H1 (cell line): ENCODE results near the gene MICU1. TPM values are rescaled to one million over a fixed set of nuclear protein-coding genes. Genes with fewer than 3 reads are reported as not detected.
A peak's percentile ranks its signal among the peaks of the same experiment; 100 is the strongest.

Source experiments
- CTCF ChIA-PET: fragments of 300-600 bp; sonication (Branson Sonifier 250); formaldehyde crosslinking; loops from one replicate; lab custom pipeline; 2021; ENCODE audit not compliant: partially characterized antibody; lab: Charles Lee
- POLR2A ChIA-PET: fragments of 300-600 bp; sonication (Branson Sonifier 250); formaldehyde crosslinking; loops from one replicate; lab custom pipeline; 2021; ENCODE audit warnings: inconsistent platforms; ENCODE audit not compliant: partially characterized antibody; lab: Charles Lee
- DNase-seq, 2 experiments: peaks; one replicate each; pipeline versions ENCODE4 v3.0.0 to v3.0.0-alpha.2; 2010 to 2022; ENCODE audit warnings: low spot score in 2 of 2, low read depth in 1 of 2, mixed read lengths in 1 of 2
- FAIRE-seq: peaks from 2 replicates; lab custom pipeline; 2011; peaks lifted over from hg19 to GRCh38; lab: Jason Lieb, UNC
- H2AFZ ChIP-seq: 2 replicates; pipeline ENCODE4 v1.8.1; 2012; ENCODE audit warnings: low read length, inconsistent platforms
- H2AK5ac ChIP-seq: 2 replicates; pipeline ENCODE4 v1.6.1; 2013; ENCODE audit warnings: low read depth, low read length
- H2BK120ac ChIP-seq: replicated peaks from 2 replicates; pipeline ENCODE3; 2013; ENCODE audit warnings: low read depth, low read length, inconsistent platforms
- H2BK12ac ChIP-seq: 2 replicates; pipeline ENCODE4 v1.6.1; 2013; ENCODE audit warnings: low read depth, low read length
- H2BK15ac ChIP-seq: 2 replicates; pipeline ENCODE4 v1.6.1; 2013; ENCODE audit warnings: low read length
- H2BK20ac ChIP-seq: 2 replicates; pipeline ENCODE4 v1.6.1; 2013; ENCODE audit warnings: low read length
- H2BK5ac ChIP-seq: 2 replicates; pipeline ENCODE4 v1.6.1; 2013; ENCODE audit warnings: low read depth, low read length
- H3K14ac ChIP-seq: 2 replicates; pipeline ENCODE4 v1.6.1; 2013; ENCODE audit warnings: inconsistent platforms; ENCODE audit not compliant: insufficient read length
- H3K18ac ChIP-seq: 2 replicates; pipeline ENCODE4 v1.6.1; 2013; ENCODE audit warnings: low read length; ENCODE audit errors: extremely low read depth
- H3K23ac ChIP-seq: 2 replicates; pipeline ENCODE4 v1.6.1; 2013; ENCODE audit warnings: inconsistent platforms; ENCODE audit not compliant: insufficient read length
- H3K23me2 ChIP-seq: 2 replicates; pipeline ENCODE4 v1.6.1; 2013; ENCODE audit warnings: low read depth, low read length
- H3K27ac ChIP-seq: 2 replicates; pipeline ENCODE4 v1.6.1; 2011; ENCODE audit warnings: low read depth, low read length, inconsistent platforms
- H3K27me3 ChIP-seq, 4 experiments: replicated peaks in 1 of 4; 1 replicate in 1 of 4; 2 replicates in 3 of 4; pipeline versions ENCODE4 v1.6.1 to v1.8.1; 2011 to 2013; ENCODE audit warnings: low read length in 3 of 4, mild to moderate bottlenecking in 3 of 4, inconsistent platforms in 2 of 4, mixed read lengths in 2 of 4, moderate library complexity in 1 of 4; ENCODE audit not compliant: control insufficient read depth in 3 of 4, insufficient read depth in 3 of 4; ENCODE audit errors: extremely low read depth in 1 of 4
- H3K36me3 ChIP-seq, 4 experiments: 2 replicates each; pipeline versions ENCODE4 v1.6.1 to v1.8.1; 2011 to 2013; ENCODE audit warnings: mild to moderate bottlenecking in 4 of 4, low read length in 3 of 4, moderate library complexity in 2 of 4, control low read depth in 1 of 4, inconsistent platforms in 1 of 4; ENCODE audit not compliant: insufficient read depth in 4 of 4, control insufficient read depth in 2 of 4
- H3K4ac ChIP-seq: replicated peaks from 2 replicates; pipeline ENCODE3; 2013; ENCODE audit warnings: low read length, low read depth, mixed read lengths, inconsistent platforms; ENCODE audit not compliant: insufficient read length
- H3K4me1 ChIP-seq, 4 experiments: replicated peaks in 1 of 4; 1 replicate in 1 of 4; 2 replicates in 3 of 4; pipeline versions ENCODE4 v1.6.1 to v1.8.1; 2011 to 2013; ENCODE audit warnings: low read length in 3 of 4, inconsistent platforms in 2 of 4, mixed read lengths in 1 of 4; ENCODE audit not compliant: insufficient read depth in 4 of 4, control insufficient read depth in 3 of 4
- H3K4me2 ChIP-seq, 2 experiments: 2 replicates each; pipeline versions ENCODE4 v1.6.1 to v1.8.1; 2011 to 2013; ENCODE audit warnings: low read depth in 2 of 2, low read length in 2 of 2, control low read depth in 1 of 2, inconsistent platforms in 1 of 2, mild to moderate bottlenecking in 1 of 2; ENCODE audit not compliant: insufficient read depth in 1 of 2
- H3K4me3 ChIP-seq, 4 experiments: fragments of 200-600, 300-600 bp in 1 of 4; sonication (generic), shearing (Covaris generic), sonication (Bioruptor Twin) in 1 of 4; 2 replicates each; pipeline versions ENCODE4 v1.5.1 to v1.8.1; 2011 to 2016; ENCODE audit warnings: low read length in 4 of 4, low read depth in 3 of 4, control low read depth in 2 of 4, inconsistent platforms in 2 of 4, mild to moderate bottlenecking in 2 of 4, mixed read lengths in 1 of 4, moderate library complexity in 1 of 4; ENCODE audit not compliant: insufficient read depth in 2 of 4; ENCODE audit errors: extremely low read depth in 1 of 4
- H3K56ac ChIP-seq: replicated peaks from 2 replicates; pipeline ENCODE3; 2013; ENCODE audit warnings: low read depth, mild to moderate bottlenecking, mixed read lengths, low read length, inconsistent platforms; ENCODE audit not compliant: insufficient read length
- H3K79me1 ChIP-seq: 2 replicates; pipeline ENCODE4 v1.6.1; 2013; ENCODE audit warnings: low read depth, low read length, control low read depth
- H3K79me2 ChIP-seq, 2 experiments: 2 replicates each; pipeline versions ENCODE4 v1.6.1 to v1.8.1; 2012 to 2013; ENCODE audit warnings: low read length in 2 of 2, mild to moderate bottlenecking in 2 of 2, inconsistent platforms in 1 of 2; ENCODE audit not compliant: insufficient read depth in 2 of 2, control insufficient read depth in 1 of 2
- H3K9ac ChIP-seq, 4 experiments: replicated peaks in 1 of 4; 1 replicate in 1 of 4; 2 replicates in 3 of 4; pipeline versions ENCODE4 v1.6.1 to v1.8.1; 2011 to 2013; ENCODE audit warnings: low read depth in 3 of 4, low read length in 3 of 4, control low read depth in 2 of 4, mild to moderate bottlenecking in 2 of 4, moderate library complexity in 2 of 4, inconsistent platforms in 1 of 4; ENCODE audit errors: extremely low read depth in 1 of 4
- H3K9me3 ChIP-seq, 2 experiments: 2 replicates each; pipeline versions ENCODE4 v1.6.1 to v1.8.1; 2012 to 2013; ENCODE audit warnings: mild to moderate bottlenecking in 2 of 2, moderate library complexity in 2 of 2, control low read depth in 1 of 2, inconsistent platforms in 1 of 2, low read depth in 1 of 2, low read length in 1 of 2, mixed read lengths in 1 of 2; ENCODE audit not compliant: insufficient read depth in 2 of 2
- H4K20me1 ChIP-seq, 2 experiments: replicated peaks in 1 of 2; 2 replicates each; pipeline versions ENCODE3 to v1.8.1; 2011 to 2013; ENCODE audit warnings: inconsistent platforms in 2 of 2, low read length in 2 of 2, mild to moderate bottlenecking in 1 of 2; ENCODE audit not compliant: insufficient read depth in 2 of 2, control insufficient read depth in 1 of 2
- H4K5ac ChIP-seq: 2 replicates; pipeline ENCODE4 v1.6.1; 2013; ENCODE audit warnings: low read length, low read depth, mixed read lengths, inconsistent platforms; ENCODE audit not compliant: insufficient read length
- H4K8ac ChIP-seq: 2 replicates; pipeline ENCODE4 v1.8.0; 2013; ENCODE audit warnings: mild to moderate bottlenecking, moderate library complexity, low read length, inconsistent platforms; ENCODE audit not compliant: insufficient read depth; ENCODE audit errors: extremely low read depth
- H4K91ac ChIP-seq: replicated peaks from 2 replicates; pipeline ENCODE3; 2013; ENCODE audit warnings: low read length, mixed read lengths, inconsistent platforms; ENCODE audit not compliant: insufficient read length
- BCL11A ChIP-seq, 2 experiments: IDR thresholded peaks; one replicate each; pipeline ENCODE4 v1.6.1; 2011; ENCODE audit warnings: low read depth in 2 of 2, low read length in 2 of 2, mild to moderate bottlenecking in 2 of 2
- CHD2 ChIP-seq: IDR thresholded peaks from 2 replicates; pipeline ENCODE4 v1.6.1; 2012; ENCODE audit warnings: low read length, improper control_type of control experiment
- CREB1 ChIP-seq: IDR thresholded peaks from 2 replicates; pipeline ENCODE4 v1.6.1; 2012; ENCODE audit warnings: inconsistent platforms
- CTBP2 ChIP-seq: IDR thresholded peaks from 2 replicates; pipeline ENCODE4 v1.7.0; 2011; ENCODE audit warnings: borderline replicate concordance, mild to moderate bottlenecking, moderate library complexity, mixed read lengths, low read length; ENCODE audit not compliant: insufficient read depth, insufficient read length
- EGR1 ChIP-seq: IDR thresholded peaks from 2 replicates; pipeline ENCODE4 v1.6.1; 2011; ENCODE audit warnings: low read depth, low read length, borderline replicate concordance
- HDAC6 ChIP-seq: IDR thresholded peaks from one replicate; pipeline ENCODE4 v1.7.1; 2012; ENCODE audit warnings: low read depth, mild to moderate bottlenecking, inconsistent platforms, low read length, moderate library complexity
- RBBP5 ChIP-seq: IDR thresholded peaks from 2 replicates; pipeline ENCODE4 v1.7.1; 2012; ENCODE audit warnings: low read depth, mild to moderate bottlenecking, inconsistent platforms, low read length, moderate library complexity, borderline replicate concordance
- RXRA ChIP-seq: IDR thresholded peaks from 2 replicates; pipeline ENCODE4 v1.6.1; 2011; ENCODE audit warnings: low read depth, mild to moderate bottlenecking, low read length, moderate library complexity; ENCODE audit not compliant: insufficient read depth
- SAP30 ChIP-seq: fragments of 300-600 bp; sonication (generic); IDR thresholded peaks from 2 replicates; pipeline ENCODE4 v1.7.1; 2012; ENCODE audit warnings: low read length, moderate library complexity, mild to moderate bottlenecking, inconsistent platforms; ENCODE audit not compliant: insufficient read depth, insufficient replicate concordance
- SUZ12 ChIP-seq: fragments of 200-600 bp; sonication (generic); IDR thresholded peaks from 2 replicates; pipeline ENCODE4 v1.6.1; 2012; ENCODE audit warnings: mild to moderate bottlenecking, inconsistent platforms, low read length, moderate library complexity, mixed read lengths
- TAF1 ChIP-seq: IDR thresholded peaks from 2 replicates; pipeline ENCODE4 v1.6.1; 2011; ENCODE audit warnings: mild to moderate bottlenecking, low read depth, low read length
- TAF7 ChIP-seq: optimal IDR thresholded peaks from 2 replicates; pipeline ENCODE3; 2011; ENCODE audit warnings: low read depth, mild to moderate bottlenecking, inconsistent platforms, low read length, moderate library complexity, borderline replicate concordance
- TEAD4 ChIP-seq: IDR thresholded peaks from 2 replicates; pipeline ENCODE4 v1.6.1; 2012; ENCODE audit warnings: low read depth, low read length, inconsistent platforms, mixed read lengths
- USF2 ChIP-seq: IDR thresholded peaks from 2 replicates; pipeline ENCODE4 v1.6.1; 2011; ENCODE audit warnings: low read length, improper control_type of control experiment
- WGBS, 2 experiments: shearing (Covaris generic) in 1 of 2; methylation state at CpG; one replicate each; pipeline versions ENCODE4 v1.1.6 to v1.1.7; 2013 to 2015; ENCODE audit warnings: low lambda C conversion rate in 2 of 2, mixed read lengths in 2 of 2, inconsistent platforms in 1 of 2, low coverage in 1 of 2, missing lambda C conversion rate in 1 of 2; ENCODE audit not compliant: insufficient replicate concordance in 2 of 2, insufficient coverage in 1 of 2, insufficient read length in 1 of 2; ENCODE audit errors: extremely low coverage in 1 of 2, missing lambda C conversion rate in 1 of 2; 5-methylcytosine and 5-hydroxymethylcytosine counted together
- polyA plus RNA-seq, 7 experiments: library from polyadenylated mRNA; depleted of rRNA in 3 of 7; stranded (reverse) in 5 of 7; unstranded in 2 of 7; fragments of >200 nt in 5 of 7; fragments of 200-250 nt in 2 of 7; gene quantifications; 1 replicate in 5 of 7; 2 replicates in 1 of 7; 4 replicates in 1 of 7; pipeline versions ENCODE4 v1.2.1 to v1.2.3, GENCODE V29; 2011 to 2013; ENCODE audit warnings: missing spikeins in 2 of 7, mixed read lengths in 2 of 7
- total RNA-seq: library from RNA; stranded (reverse); fragmentation: NEBNext Ultra II Directional; extraction: Animal tissue kit (Norgen Biotek cat#: 25700); gene quantifications from 2 replicates; pipeline ENCODE4 v1.2.1, GENCODE V29; 2021

MICU1 gene
- total and polyA plus RNA-seq, 2 of the 8 experiments (the other 6 are each of a cell fraction or from before 2014, with no cell fraction given), result 18.0 to 36.7 TPM

DNA sequence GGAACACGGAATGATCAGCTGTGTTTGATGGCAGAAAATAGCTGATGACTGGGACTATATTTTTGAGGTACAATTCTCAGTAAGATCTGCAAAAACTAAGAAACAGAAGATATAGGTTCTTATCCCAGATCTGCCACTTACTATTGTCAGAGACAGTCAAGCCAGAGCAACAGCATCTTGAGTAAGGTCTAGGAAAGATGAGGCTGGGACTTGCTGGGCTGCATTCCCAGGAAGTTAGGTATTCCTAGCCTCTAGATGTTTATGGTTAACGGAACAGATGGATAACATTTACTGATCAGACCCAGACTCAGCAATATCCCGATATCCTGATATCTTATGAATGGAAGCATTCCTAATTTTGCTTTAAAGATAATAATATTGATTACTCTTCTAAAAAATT, 202.5 kb downstream of the MICU1 start:
- Histone ChIP-seq H3K14ac (no peak overlapping the region), H3K79me2 (no peaks in the 10 kb centered on the region), H3K56ac (no peak overlapping the region), H3K79me1 (no peaks in the 10 kb centered on the region), H3K4me2 (no peak overlapping the region), H2AK5ac (no peak overlapping the region), H4K8ac (no peak overlapping the region), H2AFZ (no peak overlapping the region), H4K91ac (no peak overlapping the region), H4K20me1 (no peaks in the 10 kb centered on the region), H3K9me3 (peaks cover 11 to 15% of the 10 kb centered on the region in 2 experiments; a peak in 2 of 4 replicates), H2BK12ac (0 out of 2 replicates have a peak overlapping the region, but pooled peaks have one; percentile 45), H3K4ac (no peak overlapping the region), H2BK15ac (no peak overlapping the region), H3K4me3 (no peak overlapping the region), H2BK5ac (no peak overlapping the region), H3K27me3 (no peaks in the 10 kb centered on the region), H2BK20ac (no peak overlapping the region), H4K5ac (no peak overlapping the region), H3K4me1 (peaks cover 0 to 7% (median 4%) of the 10 kb centered on the region in 4 experiments; a peak in 2 of 7 replicates), H2BK120ac (no peak overlapping the region), H3K18ac (no peak overlapping the region), H3K9ac (no peak overlapping the region), H3K27ac (no peak overlapping the region), H3K23me2 (no peaks in the 10 kb centered on the region; the same call in 1 of the 2 replicates), H3K23ac (no peak overlapping the region), H3K36me3 (peaks cover 0 to 15% (median 6%) of the 10 kb centered on the region in 4 experiments; a peak in 4 of 8 replicates)
- ChIA-PET CTCF (no interaction called here), POLR2A (no interaction called here)
- WGBS, 2 experiments, result 100% methylated on average over 3 of the region's 3 CpGs; no CpG with 5 or more reads in 1 of the 2 experiments
- FAIRE-seq (no peak), DNase-seq (no peak)
- TF ChIP-seq TEAD4 (no peak), TAF7 (no peak), TAF1 (no peak), RBBP5 (no peak), SUZ12 (no peak), EGR1 (no peak), CTBP2 (no peak), SAP30 (no peak), HDAC6 (no peak), CREB1 (no peak), USF2 (no peak), RXRA (no peak), BCL11A (IDR thresholded peaks at IDR 0.05; ENCODE audit: low read depth in 2 of 2, low read length in 2 of 2) (no peak), CHD2 (no peak)
